Small intestine (tissue), 7 donors: ENCODE results near the gene TMEM18. TPM values are rescaled to one million over a fixed set of nuclear protein-coding genes. Genes with fewer than 3 reads are reported as not detected.

ENCODE experiments used
- DNase-seq, 2 donors: peaks; one replicate each; pipeline versions ENCODE4 v3.0.0 to v3.0.0-alpha.2; 2013
- FAIRE-seq: peaks from 2 replicates; lab custom pipeline; 2012; peaks lifted over from hg19 to GRCh38; lab: Jason Lieb, UNC
- H3K27ac ChIP-seq, 3 donors: one replicate each; pipeline ENCODE4 v1.5.1; 2013; ENCODE audit warnings: low read length in 2 of 3, mild to moderate bottlenecking in 2 of 3, control low read depth in 1 of 3, inconsistent platforms in 1 of 3, low read depth in 1 of 3, moderate library complexity in 1 of 3
- H3K27me3 ChIP-seq, 3 donors: one replicate each; pipeline ENCODE4 v1.6.1; 2013; ENCODE audit warnings: low read length in 3 of 3, inconsistent platforms in 1 of 3; ENCODE audit not compliant: control insufficient read depth in 3 of 3, insufficient read depth in 3 of 3
- H3K36me3 ChIP-seq, 3 donors: one replicate each; pipeline ENCODE4 v1.6.1; 2013; ENCODE audit warnings: low read length in 3 of 3, inconsistent platforms in 1 of 3, low read depth in 1 of 3, mild to moderate bottlenecking in 1 of 3, moderate library complexity in 1 of 3; ENCODE audit not compliant: control insufficient read depth in 3 of 3, insufficient read depth in 2 of 3
- H3K4me1 ChIP-seq, 3 donors: one replicate each; pipeline ENCODE4 v1.6.1; 2013; ENCODE audit warnings: low read length in 2 of 3, inconsistent platforms in 1 of 3, low read depth in 1 of 3, mild to moderate bottlenecking in 1 of 3, moderate library complexity in 1 of 3; ENCODE audit not compliant: control insufficient read depth in 3 of 3, insufficient read depth in 2 of 3
- H3K4me3 ChIP-seq, 3 donors: one replicate each; pipeline ENCODE4 v1.5.1; 2013; ENCODE audit warnings: low read length in 3 of 3, control low read depth in 1 of 3, inconsistent platforms in 1 of 3, low read depth in 1 of 3, mild to moderate bottlenecking in 1 of 3, moderate library complexity in 1 of 3
- H3K9me3 ChIP-seq, 2 donors: one replicate each; pipeline ENCODE4 v1.6.1; 2013; ENCODE audit warnings: low read depth in 1 of 2, low read length in 1 of 2; ENCODE audit not compliant: control insufficient read depth in 2 of 2, insufficient read depth in 1 of 2
- WGBS, 3 donors: extraction: QIAGEN DNeasy Blood & Tissue Kit; methylation state at CpG; one replicate each; pipeline ENCODE4 v1.1.7; 2013; 5-methylcytosine and 5-hydroxymethylcytosine counted together
- polyA plus RNA-seq, 4 donors: library from polyadenylated mRNA; stranded (reverse) in 3 of 4; unstranded in 1 of 4; fragments of 200-250 nt in 3 of 4; fragments of 120-200 nt in 1 of 4; gene quantifications; one replicate each; pipeline versions ENCODE4 v1.2.1 to v1.2.3, GENCODE V29; 2013
- donor health status: healthy with polysubstance abuse.
- donor health status: control.
- donor health status: control.
- donor health status: Bipolar disorder and iron deficiency.
- donor health status: healthy.

TMEM18 gene
- polyA plus RNA-seq, 4 donors = 22.1 to 30.9 (median 25.8) TPM

DNA sequence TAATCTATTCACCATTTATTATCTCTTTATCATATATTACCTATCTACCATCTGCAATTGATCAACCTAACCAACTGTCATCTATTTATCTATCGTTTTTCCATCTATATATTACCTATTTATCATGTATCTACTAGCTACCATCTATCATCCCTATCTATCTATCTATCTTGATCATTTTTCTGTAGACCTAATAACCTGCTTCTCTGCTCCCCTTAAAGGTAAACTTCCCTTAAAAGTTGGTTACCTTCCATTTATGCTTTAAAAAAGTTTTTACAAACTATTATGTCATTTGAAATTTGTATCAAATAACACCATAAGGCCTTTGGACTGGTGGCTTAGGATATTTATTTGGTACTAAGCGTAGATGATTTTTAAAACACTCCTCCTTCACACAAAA lies 47.2 kb downstream of the TMEM18 start:
- no peaks in the 10 kb centered on the region for H3K36me3 ChIP-seq
- no peak overlapping the region for H3K4me3 ChIP-seq
- no peak for DNase-seq
- H3K27me3 ChIP-seq = peaks cover 0 to 2% (median 0%) of the 10 kb centered on the region in 3 donors
- no peaks in the 10 kb centered on the region for H3K9me3 ChIP-seq
- peaks cover 0 to 5% (median 0%) of the 10 kb centered on the region in 3 donors for H3K4me1 ChIP-seq
- H3K27ac ChIP-seq = no peak overlapping the region
- 32 to 62% (median 35%) methylated on average over 2 of the region's 2 CpGs for WGBS, 3 donors
- FAIRE-seq = no peak

DNA sequence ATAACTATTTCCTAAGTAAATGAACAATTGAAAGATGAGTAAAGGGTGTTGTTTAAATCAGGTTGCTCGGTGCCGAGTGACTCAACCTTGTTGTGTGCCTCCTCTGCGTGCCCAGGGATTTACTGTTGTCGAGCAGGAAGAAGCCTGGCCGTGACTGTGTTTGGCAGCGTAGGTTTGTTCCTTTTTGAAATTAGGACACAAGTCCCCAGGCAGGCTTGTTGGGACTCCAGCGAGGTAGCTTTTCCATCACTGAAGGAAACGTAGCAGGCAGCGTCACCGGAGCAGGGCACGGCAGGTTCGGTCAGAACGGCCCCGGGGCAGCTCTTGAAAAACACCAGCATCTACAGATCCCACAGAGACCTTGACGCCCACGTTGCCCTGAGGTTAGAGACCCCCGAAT lies 48.6 kb downstream of the TMEM18 start:
- Histone ChIP-seq H3K4me1 (no peaks in the 10 kb centered on the region), H3K4me3 (no peak overlapping the region), H3K9me3 (no peaks in the 10 kb centered on the region), H3K27me3 (peaks cover 0 to 2% (median 0%) of the 10 kb centered on the region in 3 donors), H3K27ac (no peak overlapping the region), H3K36me3 (no peaks in the 10 kb centered on the region)
- no peak for FAIRE-seq
- no peak for DNase-seq
- WGBS, 3 donors = 71 to 80% (median 74%) methylated on average over 17 of the region's 17 CpGs

DNA sequence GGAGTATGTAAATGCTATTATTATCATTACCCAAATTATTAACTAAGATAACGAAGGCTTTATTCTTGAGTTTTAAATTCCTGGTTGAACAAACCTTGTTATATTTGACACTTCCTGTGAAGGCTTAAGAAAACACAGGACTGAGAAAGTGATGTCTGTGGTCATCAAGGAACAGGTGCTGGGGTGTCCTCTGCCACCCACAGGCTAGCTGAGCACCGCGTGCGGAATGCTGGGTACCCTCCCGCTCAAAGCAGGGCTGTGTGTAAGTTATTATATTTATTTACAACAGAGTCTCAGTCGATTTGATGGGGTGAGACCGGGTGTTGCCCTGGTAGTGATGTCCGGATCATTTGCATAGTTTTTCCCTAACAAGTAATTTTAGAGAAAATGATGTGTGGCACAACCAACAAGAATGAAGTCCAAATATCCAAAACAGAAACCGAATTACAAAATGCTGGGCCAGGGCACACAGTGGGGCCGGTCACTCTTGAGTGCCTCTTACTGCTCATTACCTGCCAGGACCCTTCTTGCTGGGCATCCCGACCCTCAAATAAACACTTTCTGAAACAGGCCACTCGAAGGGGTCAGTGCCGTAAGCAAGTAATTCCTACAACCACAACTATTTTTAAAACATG lies 49.2 kb downstream of the TMEM18 start:
- no peaks in the 10 kb centered on the region for H3K4me1 ChIP-seq
- H3K27ac ChIP-seq = no peak overlapping the region
- WGBS, 3 donors = 81 to 85% (median 84%) methylated on average over 13 of the region's 13 CpGs
- peaks cover 0 to 2% (median 0%) of the 10 kb centered on the region in 3 donors for H3K27me3 ChIP-seq
- DNase-seq = no peak
- no peak for FAIRE-seq
- H3K36me3 ChIP-seq = no peaks in the 10 kb centered on the region
- no peak overlapping the region for H3K4me3 ChIP-seq
- no peaks in the 10 kb centered on the region for H3K9me3 ChIP-seq

DNA sequence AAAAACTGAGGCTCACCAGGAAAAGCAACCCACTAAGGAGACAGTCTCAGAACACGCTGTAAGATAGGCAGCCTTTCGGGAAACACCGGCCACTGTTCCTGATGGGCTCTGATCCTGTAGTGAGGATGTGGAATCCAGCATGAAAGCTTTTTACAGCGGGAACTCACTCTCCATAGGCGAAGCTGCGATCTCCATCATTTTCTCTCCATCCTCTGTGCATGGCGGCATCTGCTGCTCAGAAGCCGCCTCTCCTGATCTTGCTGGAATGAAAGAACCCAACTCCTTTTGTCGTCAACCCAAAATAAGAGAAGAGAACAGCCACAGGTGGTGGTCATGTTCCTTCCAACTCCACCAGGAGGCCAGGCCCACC lies 49.9 kb downstream of the TMEM18 start:
- H3K4me3 ChIP-seq = no peak overlapping the region
- no peaks in the 10 kb centered on the region for H3K36me3 ChIP-seq
- DNase-seq = no peak
- no peaks in the 10 kb centered on the region for H3K9me3 ChIP-seq
- FAIRE-seq = no peak
- WGBS, 3 donors = 90 to 94% (median 92%) methylated on average over 9 of the region's 9 CpGs
- H3K4me1 ChIP-seq = no peaks in the 10 kb centered on the region
- H3K27ac ChIP-seq = no peak overlapping the region
- H3K27me3 ChIP-seq = peaks cover 0 to 2% (median 0%) of the 10 kb centered on the region in 3 donors

DNA sequence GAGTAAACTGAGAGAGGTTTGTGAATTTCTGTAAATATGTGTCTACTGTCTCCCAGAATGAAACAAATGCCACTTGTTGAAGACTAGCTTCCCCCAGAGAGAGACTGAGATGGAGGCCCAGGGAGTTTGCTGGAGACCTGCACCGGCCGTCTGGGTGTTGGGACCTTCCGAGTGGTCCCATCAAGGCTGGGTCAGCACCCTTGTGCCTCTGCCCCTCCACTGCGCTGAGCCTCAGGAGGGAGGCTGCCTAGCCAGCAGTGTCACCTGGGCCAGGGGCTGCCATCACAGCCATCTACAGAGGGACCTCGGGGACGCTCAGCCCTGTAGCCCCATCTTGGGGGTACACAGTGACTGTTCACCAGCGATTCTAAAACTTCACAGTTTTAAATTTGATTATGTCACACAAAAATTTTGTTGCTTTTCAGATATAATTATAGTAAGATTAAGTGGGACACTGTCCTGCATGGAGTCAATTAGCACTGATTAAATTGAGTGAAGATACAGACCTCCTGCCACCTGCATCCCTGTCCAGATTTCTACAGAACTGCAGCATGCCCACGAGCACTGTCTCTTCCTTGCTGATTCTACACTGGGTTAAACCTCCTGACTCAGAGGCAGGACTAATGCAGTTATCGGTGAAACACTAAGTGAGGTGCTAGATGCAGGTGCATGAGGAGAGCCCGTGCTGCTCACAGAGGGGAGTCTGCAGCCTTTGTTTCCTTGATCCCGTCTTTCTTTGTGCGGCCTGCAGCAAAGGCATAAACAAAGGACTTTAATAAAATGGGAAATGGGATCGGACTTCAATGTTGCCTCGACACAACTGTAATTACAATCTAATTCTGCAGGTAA lies 50.5 kb downstream of the TMEM18 start:
- FAIRE-seq (no peak), DNase-seq (no peak)

DNA sequence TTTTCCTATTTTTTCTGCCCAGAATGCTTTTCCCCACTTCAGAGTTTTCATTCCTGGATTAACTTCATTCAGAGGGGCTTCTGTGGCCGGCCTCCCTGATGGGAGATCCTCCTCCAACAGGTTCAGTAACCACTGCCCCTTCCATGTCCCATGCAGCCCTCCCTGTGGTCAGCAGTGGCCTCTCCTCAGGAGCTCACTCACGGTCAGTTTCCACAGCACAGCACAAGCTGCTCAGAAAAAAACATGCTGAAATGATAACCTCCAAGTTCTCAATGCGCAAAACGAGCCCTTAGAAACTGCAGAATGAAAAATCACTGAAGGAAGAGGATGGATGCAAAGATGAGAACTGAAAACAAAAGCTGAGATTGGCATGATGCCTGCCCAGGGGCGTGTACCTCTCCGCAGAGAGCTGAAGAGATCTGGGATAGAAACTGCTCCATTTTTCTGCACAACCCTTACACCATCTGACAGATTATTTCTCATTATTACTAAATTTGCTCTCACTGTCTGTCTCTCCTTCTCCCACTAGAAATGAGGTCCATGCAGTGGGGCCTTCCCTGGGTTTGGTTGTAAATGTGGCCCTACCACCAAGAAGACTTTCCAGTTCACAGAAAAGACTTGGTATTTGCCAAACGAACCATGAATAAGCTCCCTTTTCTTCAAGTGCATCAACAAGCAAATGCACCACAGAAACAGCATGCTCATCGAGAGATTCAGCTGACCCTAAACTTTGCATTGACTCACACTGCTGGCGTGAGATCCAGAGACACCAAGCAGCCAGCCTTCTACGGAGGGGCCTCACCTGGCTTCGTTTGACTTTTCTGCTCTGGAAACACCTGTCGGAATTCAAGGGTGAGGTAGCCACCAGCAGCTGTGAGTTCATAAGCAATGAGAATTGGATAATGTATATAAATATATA lies 51.5 kb downstream of the TMEM18 start:
- Histone ChIP-seq H3K27ac (no peak overlapping the region), H3K9me3 (peaks cover 0 to 6% of the 10 kb centered on the region in 2 donors), H3K36me3 (no peaks in the 10 kb centered on the region), H3K4me3 (no peak overlapping the region), H3K27me3 (peaks cover 0 to 2% (median 0%) of the 10 kb centered on the region in 3 donors), H3K4me1 (no peaks in the 10 kb centered on the region)
- FAIRE-seq (no peak), DNase-seq (no peak)
- 62 to 70% (median 66%) methylated on average over 12 of the region's 12 CpGs for WGBS, 3 donors

More for the DNA sequence above, 50.5 kb downstream of the TMEM18 start:
- no peak overlapping the region for H3K27ac ChIP-seq
- H3K36me3 ChIP-seq = no peaks in the 10 kb centered on the region
- 83 to 90% (median 84%) methylated on average over 14 of the region's 14 CpGs for WGBS, 3 donors
- H3K4me1 ChIP-seq = no peaks in the 10 kb centered on the region
- no peak overlapping the region for H3K4me3 ChIP-seq
- H3K9me3 ChIP-seq = no peaks in the 10 kb centered on the region
- H3K27me3 ChIP-seq = peaks cover 0 to 2% (median 0%) of the 10 kb centered on the region in 3 donors

DNA sequence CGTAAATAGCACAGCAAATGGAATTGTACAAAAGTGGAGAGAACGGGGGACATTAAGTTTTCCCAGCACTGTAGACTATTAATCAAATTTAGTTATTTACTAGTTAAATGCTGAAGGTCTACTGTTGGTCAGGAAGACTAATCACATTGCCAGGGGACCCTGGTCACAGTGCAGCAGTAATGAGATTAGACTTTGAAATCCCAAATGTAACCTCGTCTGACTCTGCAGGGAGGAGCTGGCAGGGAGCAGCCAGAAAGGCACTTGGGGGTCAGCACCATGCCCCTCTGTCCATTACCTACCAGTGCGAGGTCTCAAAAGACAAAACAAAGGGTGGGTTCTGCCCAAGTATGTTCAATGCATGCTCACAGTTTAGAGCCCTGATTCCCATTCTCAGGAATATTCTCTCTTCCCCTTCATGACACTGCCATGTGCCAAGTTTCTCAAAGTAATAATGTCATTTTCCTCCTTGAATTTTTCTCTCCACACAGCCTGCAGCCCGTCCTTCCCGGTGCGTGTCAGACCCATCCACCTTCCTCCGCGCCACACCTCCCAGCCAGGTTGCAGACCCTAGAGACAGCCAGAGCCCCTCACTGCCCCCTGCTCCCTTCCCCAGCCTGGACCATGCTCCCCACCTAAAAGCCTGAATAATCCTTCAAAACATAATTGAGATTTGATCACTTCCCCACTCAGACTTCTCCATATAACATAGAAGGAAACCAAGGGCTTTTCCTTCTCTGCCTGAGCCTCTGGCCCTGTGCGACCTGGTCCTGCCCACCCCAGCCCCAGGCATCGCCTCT lies 52.5 kb downstream of the TMEM18 start:
- peaks cover 0 to 6% of the 10 kb centered on the region in 2 donors for H3K9me3 ChIP-seq
- 69 to 75% (median 72%) methylated on average over 11 of the region's 11 CpGs for WGBS, 3 donors
- H3K36me3 ChIP-seq = no peaks in the 10 kb centered on the region
- no peaks in the 10 kb centered on the region for H3K4me1 ChIP-seq
- H3K4me3 ChIP-seq = no peak overlapping the region
- peaks cover 0 to 2% (median 0%) of the 10 kb centered on the region in 3 donors for H3K27me3 ChIP-seq
- no peak overlapping the region for H3K27ac ChIP-seq
- no peak for DNase-seq
- FAIRE-seq = no peak
